NT2/D1 (cell line): ENCODE results near the gene CXCR6.

Experiments used
- SUZ12 ChIP-seq: IDR thresholded peaks from 2 replicates; pipeline ENCODE4 v1.6.1; 2011; ENCODE audit not compliant: insufficient read length, insufficient read depth; ENCODE audit errors: extremely low read depth
- ZNF274 ChIP-seq: IDR thresholded peaks from 2 replicates; pipeline ENCODE4 v1.6.1; 2011; ENCODE audit warnings: mild to moderate bottlenecking, low read depth, low read length

DNA sequence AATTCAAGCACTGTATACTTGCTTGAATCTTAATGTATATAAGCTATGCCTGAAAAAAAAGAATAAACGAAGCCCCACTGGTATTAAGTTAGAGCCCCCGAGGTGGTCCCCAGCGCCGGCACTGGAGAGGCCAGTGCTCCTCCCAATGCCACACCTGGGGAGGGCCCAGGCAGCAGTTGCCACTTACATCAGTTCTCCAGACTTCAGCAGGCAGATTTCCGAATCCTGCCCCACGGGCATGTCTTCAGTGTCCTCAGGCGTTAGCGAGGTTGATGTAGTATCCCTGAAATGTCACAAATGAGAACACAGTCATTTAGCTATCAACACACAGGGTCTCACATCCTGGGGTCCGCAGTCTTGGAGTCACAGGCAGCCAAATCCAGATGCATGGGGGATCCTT is 7.0 kb upstream of the CXCR6 start:
- TF ChIP-seq SUZ12 (no peak), ZNF274 (no peak)
